HG03045 (cell line): ENCODE results near the gene SENP7.
A peak's percentile ranks its signal among the peaks of the same experiment; 100 is the strongest.
"Not testable (repeated sequence)": the region's sequence is repeated elsewhere in the genome, so short reads cannot be mapped to it uniquely, and the experiment has no call there.

Experiments used
- ATAC-seq: cut with Tn5 transposase; IDR thresholded peaks from one replicate; pipeline ENCODE4 v1.9.1; 2021; ENCODE audit warnings: mild to moderate bottlenecking, moderate library complexity; ENCODE audit not compliant: unreplicated experiment

SENP7 gene

DNA sequence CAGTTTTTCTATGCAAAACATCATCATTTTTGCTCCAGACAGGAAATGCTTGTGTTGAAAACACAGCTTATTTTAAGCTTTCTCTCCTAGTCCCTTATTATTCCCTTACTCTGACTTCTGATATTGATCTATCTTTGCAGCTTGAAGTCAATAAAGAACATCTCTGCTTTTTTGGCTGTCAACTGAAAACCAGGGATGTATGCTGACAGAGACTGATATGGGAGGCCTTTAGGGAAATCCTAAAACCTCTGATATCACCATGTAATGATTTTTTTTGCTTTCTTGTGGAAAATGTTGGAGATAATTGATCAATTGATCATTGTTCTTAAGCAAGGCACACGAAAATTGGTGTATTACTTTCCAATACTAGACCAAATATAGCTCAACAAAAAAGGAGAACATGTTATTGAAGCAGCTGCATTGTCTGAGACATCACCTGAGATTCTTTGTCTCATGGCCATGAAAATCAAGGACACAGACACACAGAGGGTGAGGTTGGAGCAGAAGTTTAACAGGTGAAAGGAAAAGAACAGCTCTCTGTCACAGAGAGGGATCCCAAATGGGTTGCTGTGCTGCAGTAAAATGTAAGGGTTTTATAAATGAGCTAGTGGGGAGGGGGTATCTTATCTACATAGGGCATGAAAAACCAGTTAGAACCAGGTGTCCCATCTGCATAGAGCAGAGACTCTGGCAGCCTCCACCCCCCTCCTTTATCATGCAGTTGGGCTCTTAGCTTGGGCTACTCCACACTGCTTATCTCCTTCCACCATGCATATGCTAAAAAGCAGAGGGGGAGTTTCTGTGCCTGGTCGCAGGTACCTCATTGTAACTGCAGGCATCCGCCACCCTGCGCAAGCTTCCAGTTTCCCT is 17.0 kb upstream of the SENP7 start:
- ATAC-seq = no peak

DNA sequence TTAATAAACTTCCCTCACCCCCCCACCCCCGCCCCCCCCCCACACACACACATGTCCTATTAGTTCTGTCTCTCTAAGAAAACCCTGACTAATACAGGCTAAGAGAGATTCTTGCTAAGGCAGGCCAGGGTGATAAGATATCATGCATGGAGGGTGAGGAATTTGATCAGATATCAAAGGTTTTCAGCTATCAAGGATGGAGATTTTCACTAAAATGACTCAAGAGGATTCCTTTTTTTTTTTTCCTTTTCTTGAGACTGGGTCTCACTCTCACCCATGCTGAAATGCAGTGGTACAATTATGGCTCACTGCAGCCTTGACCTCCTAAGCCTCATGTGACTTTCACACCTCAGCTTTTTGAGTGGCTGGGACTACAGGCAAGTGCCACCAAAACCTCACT is 14.9 kb upstream of the SENP7 start:
- ATAC-seq = no peak

DNA sequence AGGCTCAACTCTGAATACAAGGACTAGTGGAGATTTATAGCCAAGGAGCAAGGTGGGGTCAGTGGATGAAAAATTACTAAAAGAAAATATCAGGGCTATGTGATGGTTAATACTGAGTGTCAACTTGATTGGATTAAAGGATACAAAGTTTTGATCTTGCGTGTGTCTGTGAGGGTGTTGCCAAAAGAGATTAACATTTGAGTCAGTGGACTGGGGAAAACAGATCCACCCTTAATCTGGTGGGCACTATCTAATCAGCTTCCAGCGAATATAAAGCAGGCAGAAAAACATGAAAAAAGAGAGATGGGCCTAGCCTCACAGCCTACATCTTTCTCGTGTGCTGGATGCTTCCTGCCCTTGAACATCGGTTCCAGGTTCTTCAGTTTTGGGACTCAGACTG is 14.4 kb upstream of the SENP7 start:
- ATAC-seq = no peak

GRCh38 chr3:101521211-101521701 is 8.2 kb upstream of the SENP7 start:
- no peak for ATAC-seq

DNA sequence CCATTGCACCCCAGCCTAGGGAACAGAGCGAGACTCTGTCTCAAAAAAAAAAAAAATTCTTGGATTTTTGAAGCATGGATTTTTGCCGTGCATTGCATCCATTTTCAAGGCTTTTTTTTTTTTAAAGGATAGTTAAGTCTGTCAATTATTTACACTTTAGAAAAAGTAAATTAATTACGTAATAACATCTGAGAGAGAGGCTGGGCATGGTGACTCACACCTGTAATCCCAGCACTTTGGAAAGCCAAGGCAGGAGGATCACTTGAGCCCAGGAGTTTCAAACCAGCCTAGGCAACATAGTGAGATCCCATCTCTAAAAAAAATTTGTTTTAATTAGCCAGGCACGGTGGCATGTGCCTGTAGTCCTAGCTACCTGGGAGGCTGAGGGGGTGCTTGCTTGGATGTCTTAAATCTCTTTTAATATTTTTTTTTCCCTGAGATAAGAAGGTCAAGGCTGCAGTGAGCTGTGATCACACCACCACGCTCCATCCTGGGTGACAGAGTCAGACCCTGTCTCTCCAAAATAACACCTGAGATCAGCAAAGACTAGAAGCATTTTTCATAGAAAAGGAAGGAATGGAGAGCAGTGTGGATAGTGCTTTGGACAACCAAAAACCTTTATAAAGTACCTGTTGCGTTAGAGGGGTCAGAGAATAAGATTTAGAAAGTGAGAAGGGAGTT is 6.8 kb upstream of the SENP7 start:
- ATAC-seq = no peak

DNA sequence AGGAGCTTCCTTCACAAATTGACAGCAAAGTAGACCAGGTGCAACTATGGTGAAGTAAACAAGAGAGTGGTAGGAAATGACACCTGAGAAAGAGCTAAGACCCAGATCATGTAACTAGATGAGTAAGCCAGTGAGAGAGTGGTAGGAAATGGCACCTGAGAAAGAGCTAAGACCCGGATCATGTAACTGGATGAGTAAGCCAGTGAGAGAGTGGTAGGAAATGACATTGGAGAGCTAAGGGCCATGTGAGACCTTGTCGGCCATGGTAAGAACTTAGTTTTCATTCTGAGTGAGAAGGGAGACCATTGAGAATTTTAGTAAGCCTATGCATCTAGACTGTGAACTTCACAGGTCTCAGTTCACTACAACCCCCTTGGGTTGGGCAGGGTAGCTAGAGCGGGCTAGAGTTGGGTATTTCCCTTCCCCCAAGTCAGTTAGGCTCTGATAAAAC is 5.4 kb upstream of the SENP7 start:
- peak; percentile 98 for ATAC-seq

DNA sequence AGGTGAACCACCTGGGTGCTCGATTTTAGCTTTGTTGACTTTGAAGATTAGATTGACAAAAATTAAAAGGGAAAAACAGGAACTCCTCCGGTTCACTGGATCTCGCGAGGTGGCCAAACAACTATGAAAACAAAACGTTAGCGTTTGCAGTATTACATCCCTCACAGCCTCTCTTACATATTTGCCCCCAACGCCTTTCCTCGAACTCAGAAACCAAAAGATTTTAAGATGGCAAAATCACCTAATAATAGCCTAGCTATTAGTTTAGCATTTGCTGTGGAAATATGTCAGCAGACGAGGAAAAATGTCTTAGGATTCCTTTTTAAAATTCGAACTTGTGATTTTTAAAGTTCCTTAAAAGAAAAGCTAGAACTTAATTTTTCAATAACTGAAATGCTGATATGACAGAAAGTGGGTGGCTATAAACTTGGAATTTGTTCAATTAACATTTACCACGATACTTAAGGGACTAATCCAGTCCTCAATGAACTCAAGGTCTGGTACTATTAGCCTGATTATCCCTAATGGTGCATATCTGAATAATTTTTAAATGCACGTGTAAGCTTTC is 491 bp upstream of the SENP7 start:
- ATAC-seq = peak; percentile 32

GRCh38 chr3:101512396-101512645 is 691 bp downstream of the SENP7 start:
- peak; percentile 24 for ATAC-seq

GRCh38 chr3:101509811-101510210 is 3.2 kb downstream of the SENP7 start:
- no peak for ATAC-seq

- no peak for ATAC-seq
Measured at GRCh38 chr3:101509281-101509680, 3.7 kb downstream of the SENP7 start.

DNA sequence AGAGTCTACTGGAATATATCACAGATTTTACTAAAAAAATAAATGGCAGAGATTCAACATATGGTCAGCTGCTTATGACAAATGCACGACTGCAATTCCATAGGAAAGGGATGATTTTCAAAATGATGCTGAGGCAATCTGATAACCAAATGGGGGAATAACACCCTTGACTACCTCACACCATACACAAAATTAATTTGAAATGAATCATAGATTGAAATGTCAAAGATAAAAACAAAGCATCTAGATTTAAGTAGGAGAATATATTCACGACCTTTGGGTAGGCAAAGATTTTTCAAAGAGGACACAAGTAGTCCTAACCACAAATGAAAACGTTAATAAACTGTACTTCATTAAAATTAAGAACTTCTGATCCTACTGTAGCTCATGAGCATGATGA is 11.2 kb downstream of the SENP7 start:
- ATAC-seq = no peak

DNA sequence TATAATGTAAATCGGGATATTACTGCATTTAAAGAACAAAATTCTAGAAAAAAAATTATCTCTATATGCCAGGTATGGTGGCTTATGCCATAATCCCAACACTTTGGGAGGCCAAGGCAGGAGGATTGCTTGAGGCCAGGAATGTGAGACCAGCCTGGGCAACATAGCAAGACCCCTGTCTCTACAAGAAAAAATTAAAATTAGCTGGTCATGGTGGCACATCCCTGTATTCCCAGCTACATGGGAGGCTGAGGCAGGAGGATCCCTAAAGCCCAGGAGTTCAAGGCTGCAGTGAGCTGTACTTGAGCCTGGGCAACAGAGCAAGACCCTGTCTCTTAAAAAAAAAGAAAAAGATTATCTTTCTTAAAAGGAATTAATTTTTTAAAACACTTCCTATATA is 12.8 kb downstream of the SENP7 start:
- ATAC-seq = no peak

DNA sequence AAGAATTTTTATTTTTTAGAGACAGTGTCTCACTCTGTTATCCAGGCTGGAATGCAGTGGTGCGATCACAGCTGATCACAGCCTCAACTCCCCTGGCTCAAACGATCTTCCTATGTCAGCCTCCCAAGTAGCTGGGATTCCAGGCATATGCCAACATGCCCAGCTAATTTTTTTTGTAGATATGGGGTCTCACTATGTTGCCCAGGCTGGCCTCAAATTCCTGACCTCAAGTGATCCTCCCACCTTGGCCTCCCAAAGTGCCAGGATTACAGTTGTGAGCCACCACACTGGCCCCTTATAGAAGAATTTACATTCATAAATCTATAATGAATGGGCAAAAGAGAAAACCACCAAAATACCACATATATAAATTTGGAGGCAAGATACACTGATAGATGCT is 15.2 kb downstream of the SENP7 start:
- no peak for ATAC-seq

DNA sequence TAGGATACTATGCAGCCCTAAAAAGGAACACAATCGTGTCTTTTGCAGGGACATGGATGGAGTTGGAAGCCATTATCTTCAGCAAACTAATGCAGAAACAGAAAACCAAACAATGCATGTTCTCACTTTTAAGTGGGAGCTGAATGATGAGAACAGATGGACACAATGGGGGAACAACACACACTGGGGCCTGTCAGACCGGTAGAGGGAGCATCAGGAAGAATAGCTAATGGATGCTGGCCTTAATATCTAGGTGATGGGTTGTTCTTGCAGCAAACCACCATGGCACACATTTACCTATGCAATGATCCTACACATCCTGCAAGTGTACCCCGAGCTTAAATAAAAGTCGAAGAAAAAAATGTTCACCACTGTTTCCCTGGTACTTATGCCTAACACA is 17.5 kb downstream of the SENP7 start:
- no peak for ATAC-seq

DNA sequence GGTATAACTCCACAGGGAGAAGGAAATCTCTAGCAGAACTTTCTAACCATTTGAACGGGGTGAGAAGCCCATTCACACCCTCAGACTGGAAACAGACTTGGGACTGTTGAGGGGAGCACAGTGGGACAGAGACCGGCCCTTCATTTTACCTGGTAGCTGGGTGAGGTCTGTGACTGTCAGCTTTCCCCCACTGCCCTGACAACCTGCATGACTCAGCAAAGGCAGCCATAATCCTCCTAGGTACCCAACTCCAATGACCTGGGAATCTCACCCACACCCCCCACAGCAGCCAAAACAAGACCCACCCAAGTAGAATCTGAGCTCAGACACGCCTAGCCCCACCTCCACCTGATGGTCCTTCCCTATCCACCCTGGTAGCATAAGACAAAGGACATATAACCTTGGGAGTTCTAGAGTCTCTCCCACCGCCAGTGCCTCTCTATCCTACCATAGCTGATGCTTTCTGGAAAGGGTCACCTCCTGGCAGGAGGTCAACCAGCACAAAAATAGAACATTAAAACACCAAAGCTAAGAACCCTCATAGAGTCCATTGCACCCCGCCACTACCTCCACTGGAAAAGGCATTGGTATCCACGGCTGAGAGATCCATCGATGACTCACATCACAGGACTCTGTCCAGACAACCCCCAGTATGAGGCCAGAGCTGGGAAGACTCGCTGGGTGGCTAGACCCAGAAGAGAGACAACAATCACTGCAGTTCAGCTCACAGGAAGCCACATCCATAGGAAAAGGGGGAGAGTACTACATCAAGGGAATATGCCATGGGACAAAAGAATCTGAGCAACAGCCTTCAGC is 28.0 kb downstream of the SENP7 start:
- no peak for ATAC-seq

DNA sequence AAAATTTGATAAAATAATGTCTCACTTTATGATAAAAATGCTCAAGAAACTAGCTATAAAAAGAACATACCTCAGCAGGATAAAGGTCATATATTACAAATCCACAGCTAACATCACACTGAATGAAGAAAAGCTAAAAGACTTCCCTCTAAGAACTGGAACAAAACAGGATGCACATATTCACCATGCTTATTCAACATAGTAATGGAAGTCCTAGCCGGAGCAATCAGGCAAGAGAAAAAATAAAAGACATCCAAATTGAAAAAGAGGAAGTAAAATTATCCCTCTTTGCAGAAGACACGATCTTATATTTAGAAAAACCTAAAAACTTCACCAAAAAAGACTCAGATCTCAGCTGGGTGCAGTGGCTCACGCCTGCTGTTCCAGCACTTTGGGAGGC is 34.0 kb downstream of the SENP7 start:
- ATAC-seq = no peak

GRCh38 chr3:101474841-101475552 is 38.0 kb downstream of the SENP7 start:
- ATAC-seq = not testable (repeated sequence)

DNA sequence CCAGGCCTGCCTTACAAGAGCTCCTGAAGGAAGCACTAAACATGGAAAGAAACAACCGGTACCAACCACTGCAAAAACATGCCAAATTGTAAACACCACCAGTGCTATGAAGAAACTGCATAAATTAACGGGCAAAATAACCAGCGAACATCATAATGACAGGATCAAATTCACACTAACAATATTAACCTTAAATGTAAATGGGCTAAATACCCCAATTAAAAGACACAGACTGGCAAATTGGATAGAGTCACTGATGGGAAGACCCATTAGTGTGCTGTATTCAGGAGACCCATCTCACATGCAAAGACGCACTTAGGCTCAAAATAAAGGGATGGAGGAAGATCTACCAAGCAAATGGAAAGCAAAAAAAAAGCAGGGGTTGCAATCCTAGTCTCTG is 44.3 kb downstream of the SENP7 start:
- not testable (repeated sequence) for ATAC-seq

DNA sequence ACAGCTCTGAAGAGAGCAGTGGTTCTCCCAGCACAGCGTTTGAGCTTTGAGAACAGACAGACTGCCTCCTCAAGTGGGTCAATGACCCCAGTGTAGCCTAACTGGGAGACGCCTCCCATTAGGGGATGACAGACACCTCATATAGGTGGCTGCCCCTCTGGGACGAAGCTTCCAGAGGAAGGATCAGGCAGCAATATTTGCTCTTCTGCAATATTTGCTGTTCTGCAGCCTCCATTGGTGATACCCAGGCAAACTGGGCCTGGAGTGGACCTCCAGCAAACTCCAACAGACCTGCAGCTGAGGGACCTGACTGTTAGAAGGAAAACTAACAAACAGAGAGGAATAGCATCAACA is 45.7 kb downstream of the SENP7 start:
- ATAC-seq = not testable (repeated sequence)

- no peak for ATAC-seq
Measured at GRCh38 chr3:101466465-101467309, 46.3 kb downstream of the SENP7 start.
